ENCODE measurements around the gene SLC28A3. TPM values are rescaled to one million over a fixed set of nuclear protein-coding genes. Genes with fewer than 3 reads are reported as not detected.

The SLC28A3 gene
- total RNA-seq, 1 donor from 2014 or later, result 0.35 TPM

DNA sequence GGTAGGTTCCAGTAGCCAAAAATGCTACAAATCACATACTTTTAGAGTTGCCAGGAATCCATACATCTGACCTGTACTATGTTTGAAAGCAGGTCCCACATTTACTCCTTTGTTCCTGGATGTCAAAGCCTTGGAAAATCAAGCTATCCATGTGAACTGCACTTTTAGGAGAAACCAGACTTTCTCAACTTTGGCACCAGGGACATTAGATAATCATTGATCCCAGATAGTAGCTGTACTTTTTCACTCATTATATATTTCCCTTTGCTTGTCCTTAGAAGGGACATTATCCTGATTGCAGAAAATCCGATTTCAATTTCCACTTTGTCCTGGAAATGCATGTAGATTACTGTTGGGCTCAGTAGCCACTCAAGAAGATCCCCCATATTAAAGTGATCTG, 44.1 kb upstream of the SLC28A3 start:
- TF ChIP-seq, protein P1, sequence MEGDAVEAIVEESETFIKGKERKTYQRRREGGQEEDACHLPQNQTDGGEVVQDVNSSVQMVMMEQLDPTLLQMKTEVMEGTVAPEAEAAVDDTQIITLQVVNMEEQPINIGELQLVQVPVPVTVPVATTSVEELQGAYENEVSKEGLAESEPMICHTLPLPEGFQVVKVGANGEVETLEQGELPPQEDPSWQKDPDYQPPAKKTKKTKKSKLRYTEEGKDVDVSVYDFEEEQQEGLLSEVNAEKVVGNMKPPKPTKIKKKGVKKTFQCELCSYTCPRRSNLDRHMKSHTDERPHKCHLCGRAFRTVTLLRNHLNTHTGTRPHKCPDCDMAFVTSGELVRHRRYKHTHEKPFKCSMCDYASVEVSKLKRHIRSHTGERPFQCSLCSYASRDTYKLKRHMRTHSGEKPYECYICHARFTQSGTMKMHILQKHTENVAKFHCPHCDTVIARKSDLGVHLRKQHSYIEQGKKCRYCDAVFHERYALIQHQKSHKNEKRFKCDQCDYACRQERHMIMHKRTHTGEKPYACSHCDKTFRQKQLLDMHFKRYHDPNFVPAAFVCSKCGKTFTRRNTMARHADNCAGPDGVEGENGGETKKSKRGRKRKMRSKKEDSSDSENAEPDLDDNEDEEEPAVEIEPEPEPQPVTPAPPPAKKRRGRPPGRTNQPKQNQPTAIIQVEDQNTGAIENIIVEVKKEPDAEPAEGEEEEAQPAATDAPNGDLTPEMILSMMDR (IDR thresholded peaks at IDR 0.05), result no peak
- Mint-ChIP-seq H3K4me1 (ENCODE audit: low read depth) (no peaks in the 10 kb centered on the region), H3K36me3 (ENCODE audit: low read depth) (no peaks in the 10 kb centered on the region), H3K9me3 (ENCODE audit: low read depth) (no peaks in the 10 kb centered on the region), H3K4me3 (ENCODE audit: unreplicated experiment) (no peak overlapping the region), H3K27me3 (ENCODE audit: low read depth) (no peaks in the 10 kb centered on the region), H3K27ac (ENCODE audit: unreplicated experiment) (no peak overlapping the region)
- DNase-seq (ENCODE audit: low spot score), result no peak

DNA sequence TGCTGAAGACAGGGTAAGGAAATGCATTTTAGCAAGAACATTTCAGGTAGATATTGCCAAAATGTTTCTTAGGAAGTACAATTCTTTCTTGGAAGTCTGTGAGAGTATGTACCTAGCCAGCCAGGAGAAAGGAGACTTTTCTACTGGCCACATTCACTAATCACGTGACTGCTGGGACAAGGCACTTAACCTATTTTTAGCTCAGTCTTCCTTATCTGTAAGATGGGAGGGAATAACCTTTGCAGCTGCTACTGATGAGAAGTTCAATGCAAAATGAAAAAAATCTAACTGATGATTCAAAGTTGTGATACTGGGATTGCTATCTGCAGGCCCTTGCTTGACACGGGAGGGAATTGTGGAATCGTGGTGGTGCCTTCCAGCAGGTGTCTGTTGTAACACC, 42.6 kb upstream of the SLC28A3 start:
- Mint-ChIP-seq H3K27ac (ENCODE audit: unreplicated experiment) (no peak overlapping the region), H3K4me3 (ENCODE audit: unreplicated experiment) (no peak overlapping the region), H3K9me3 (ENCODE audit: low read depth) (no peaks in the 10 kb centered on the region), H3K27me3 (ENCODE audit: low read depth) (peaks cover 2% of the 10 kb centered on the region), H3K36me3 (ENCODE audit: low read depth) (no peaks in the 10 kb centered on the region), H3K4me1 (ENCODE audit: low read depth) (no peaks in the 10 kb centered on the region)
- TF ChIP-seq, protein P1 (IDR thresholded peaks at IDR 0.05), result no peak
- DNase-seq (ENCODE audit: low spot score), result no peak

DNA sequence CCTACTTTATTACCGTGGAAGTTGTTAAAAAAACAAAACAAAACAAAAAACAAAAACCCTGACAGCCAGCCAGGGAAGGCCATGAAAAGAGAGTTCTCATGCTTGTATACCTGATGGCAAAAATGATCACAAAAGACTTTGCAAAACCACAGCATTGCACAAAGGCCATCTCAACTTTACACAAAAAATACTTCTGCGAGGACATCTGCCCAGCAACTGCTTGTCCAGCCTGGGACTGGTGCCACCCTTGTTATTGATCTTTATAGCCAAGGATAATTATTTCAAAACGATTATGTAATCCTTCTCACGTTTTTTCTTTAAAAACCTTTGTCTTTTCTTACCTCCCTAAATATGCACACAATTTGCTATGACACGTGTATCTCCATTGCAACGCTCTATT, 42.2 kb upstream of the SLC28A3 start:
- H3K9me3 Mint-ChIP-seq (ENCODE audit: low read depth), result no peaks in the 10 kb centered on the region
- no peak for DNase-seq (ENCODE audit: low spot score)
- H3K27me3 Mint-ChIP-seq (ENCODE audit: low read depth), result peaks cover 2% of the 10 kb centered on the region
- H3K27ac Mint-ChIP-seq (ENCODE audit: unreplicated experiment), result no peak overlapping the region
- no peaks in the 10 kb centered on the region for H3K4me1 Mint-ChIP-seq (ENCODE audit: low read depth)
- H3K36me3 Mint-ChIP-seq (ENCODE audit: low read depth), result no peaks in the 10 kb centered on the region
- no peak overlapping the region for H3K4me3 Mint-ChIP-seq (ENCODE audit: unreplicated experiment)
- TF ChIP-seq, protein P1 (IDR thresholded peaks at IDR 0.05), result no peak

DNA sequence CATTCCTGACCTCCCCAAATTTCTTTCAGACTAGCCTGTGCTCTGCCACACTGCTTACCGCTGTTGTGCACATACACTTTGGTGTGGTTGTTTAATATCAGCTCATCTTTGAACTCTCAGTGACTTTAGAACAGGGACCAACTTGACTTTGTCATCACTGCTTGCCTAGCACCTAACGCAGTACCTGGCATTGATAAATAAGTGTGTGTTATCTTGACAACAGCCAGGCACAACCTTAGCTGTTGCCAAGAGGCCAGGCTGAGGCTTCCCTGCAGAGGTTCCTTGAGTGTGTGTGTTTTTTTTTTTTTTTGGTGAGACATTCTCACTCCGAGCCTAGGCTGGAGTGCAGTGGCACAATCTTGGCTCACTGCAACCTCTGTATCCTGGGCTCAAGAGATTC, 41.0 kb upstream of the SLC28A3 start:
- no peak for DNase-seq (ENCODE audit: low spot score)
- no peaks in the 10 kb centered on the region for H3K4me1 Mint-ChIP-seq (ENCODE audit: low read depth)
- H3K36me3 Mint-ChIP-seq (ENCODE audit: low read depth), result peaks cover 1% of the 10 kb centered on the region
- TF ChIP-seq, protein P1 (IDR thresholded peaks at IDR 0.05), result no peak
- no peaks in the 10 kb centered on the region for H3K9me3 Mint-ChIP-seq (ENCODE audit: low read depth)
- H3K4me3 Mint-ChIP-seq (ENCODE audit: unreplicated experiment), result no peak overlapping the region
- H3K27me3 Mint-ChIP-seq (ENCODE audit: low read depth), result peaks cover 2% of the 10 kb centered on the region
- H3K27ac Mint-ChIP-seq (ENCODE audit: unreplicated experiment), result no peak overlapping the region

DNA sequence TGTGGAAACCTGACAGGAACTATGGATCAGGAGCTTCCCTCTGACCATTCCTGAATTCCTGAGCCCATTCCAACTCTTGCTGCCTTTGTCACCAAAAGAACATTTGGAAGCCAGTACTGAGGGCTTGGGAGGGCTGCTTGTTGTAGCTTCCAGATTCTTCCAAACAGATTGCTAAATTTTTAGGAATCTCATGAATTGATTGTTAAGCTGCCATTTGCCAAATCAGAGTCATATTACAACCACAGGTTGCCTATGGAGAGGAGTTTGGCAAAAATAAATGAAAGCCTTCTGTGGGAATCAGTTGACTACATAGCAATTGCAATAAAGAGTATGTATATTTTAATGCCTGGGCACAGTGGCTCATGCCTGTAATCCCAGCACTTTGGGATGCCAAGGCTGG, 39.2 kb upstream of the SLC28A3 start:
- no peak for DNase-seq (ENCODE audit: low spot score)
- H3K36me3 Mint-ChIP-seq (ENCODE audit: low read depth), result peaks cover 1% of the 10 kb centered on the region
- no peak overlapping the region for H3K27ac Mint-ChIP-seq (ENCODE audit: unreplicated experiment)
- no peaks in the 10 kb centered on the region for H3K9me3 Mint-ChIP-seq (ENCODE audit: low read depth)
- no peaks in the 10 kb centered on the region for H3K4me1 Mint-ChIP-seq (ENCODE audit: low read depth)
- H3K4me3 Mint-ChIP-seq (ENCODE audit: unreplicated experiment), result no peak overlapping the region
- TF ChIP-seq, protein P1 (IDR thresholded peaks at IDR 0.05), result no peak
- H3K27me3 Mint-ChIP-seq (ENCODE audit: low read depth), result peaks cover 2% of the 10 kb centered on the region

Measured in chondrocyte (in vitro differentiated cells).